ENCODE measurements around the gene GPD2. TPM values are rescaled to one million over a fixed set of nuclear protein-coding genes. Genes with fewer than 3 reads are reported as not detected.

GPD2 gene
- total and polyA plus RNA-seq, 12 donors: 3.7 to 20.9 (median 14.3) TPM

- Histone ChIP-seq H3K4me3 (no peak overlapping the region), H3K36me3 (no peaks in the 10 kb centered on the region), H3K9me3 (no peaks in the 10 kb centered on the region), H3K4me1 (peaks cover 0 to 67% (median 32%) of the 10 kb centered on the region in 9 donors), H3K27ac (peak overlapping the region in 3 of 10 donors; percentile 13 to 54 (median 54)), H3K27me3 (no peaks in the 10 kb centered on the region)
- intact Hi-C loops (cut with DNase I): loop anchor here in 1 of 10 donors (10.0 kb wide), 1 partner anchor 119 kb away; no protein-coding TSS in a partner anchor
- ATAC-seq (no peak), DNase-seq (no peak)
- 54 to 55% methylated on average over 1 of the region's 1 CpG for WGBS, 2 donors
- no peak for TF ChIP-seq CTCF (IDR thresholded peaks at IDR 0.05)
Observed at GRCh38 chr2:156464106-156464505, 27.9 kb downstream of the GPD2 start.

GRCh38 chr2:156465573-156465972 lies 29.4 kb downstream of the GPD2 start:
- Histone ChIP-seq H3K27ac (no peak overlapping the region), H3K4me3 (no peak overlapping the region), H3K9me3 (no peaks in the 10 kb centered on the region), H3K36me3 (no peaks in the 10 kb centered on the region), H3K4me1 (peaks cover 0 to 56% (median 32%) of the 10 kb centered on the region in 9 donors), H3K27me3 (no peaks in the 10 kb centered on the region)
- no peak for ATAC-seq
- DNase-seq: no peak
- WGBS, 2 donors: 63 to 73% methylated on average over 2 of the region's 2 CpGs
- no peak for TF ChIP-seq CTCF (IDR thresholded peaks at IDR 0.05)
- intact Hi-C loops (cut with DNase I): loop anchor here in 1 of 10 donors (10.0 kb wide), 1 partner anchor 121 kb away; no protein-coding TSS in a partner anchor

GRCh38 chr2:156466739-156467405 lies 30.7 kb downstream of the GPD2 start:
- no peaks in the 10 kb centered on the region for H3K27me3 ChIP-seq
- intact Hi-C loops (cut with DNase I): loop anchor here in 1 of 10 donors (10.0 kb wide), 1 partner anchor 122 kb away; no protein-coding TSS in a partner anchor
- peak overlapping the region in 5 of 10 donors; percentile 19 to 46 (median 25) for H3K4me3 ChIP-seq
- DNase-seq (peak in 1 of 2 donors; percentile 79), ATAC-seq (peak; percentile 82 to 95 (median 93))
- H3K9me3 ChIP-seq: no peaks in the 10 kb centered on the region
- peaks cover 0 to 65% (median 45%) of the 10 kb centered on the region in 9 donors for H3K4me1 ChIP-seq
- H3K36me3 ChIP-seq: no peaks in the 10 kb centered on the region
- WGBS, 2 donors: 25 to 45% methylated on average over 3 of the region's 3 CpGs
- H3K27ac ChIP-seq: peak overlapping the region; percentile 4 to 82 (median 58)
- TF ChIP-seq CTCF (IDR thresholded peaks at IDR 0.05): no peak

- DNase-seq: no peak
- H3K27ac ChIP-seq: peak overlapping the region in 3 of 10 donors; percentile 18 to 30 (median 22)
Observed at GRCh38 chr2:156470975-156471583, 34.9 kb downstream of the GPD2 start.

More at GRCh38 chr2:156470975-156471583, 34.9 kb downstream of the GPD2 start:
- H3K27me3 ChIP-seq: no peaks in the 10 kb centered on the region
- peaks cover 0 to 55% (median 39%) of the 10 kb centered on the region in 9 donors for H3K4me1 ChIP-seq
- no peaks in the 10 kb centered on the region for H3K9me3 ChIP-seq
- no peak overlapping the region for H3K4me3 ChIP-seq
- H3K36me3 ChIP-seq: no peaks in the 10 kb centered on the region
- TF ChIP-seq CTCF (IDR thresholded peaks at IDR 0.05): no peak
- peak in 2 of 8 donors; percentile 17 to 42 for ATAC-seq
- intact Hi-C loops (cut with DNase I): no loop called here
- 25 to 31% methylated on average over 8 of the region's 8 CpGs for WGBS, 2 donors
